SK-N-SH (cell line): ENCODE data around the gene RPRM.

ENCODE experiments used
- CTCF ChIP-seq: fragments of 200-600 bp; sonication (generic); IDR thresholded peaks from 2 replicates; pipeline ENCODE4 v1.6.1; 2017; ENCODE audit warnings: antibody characterized with exemption, mild to moderate bottlenecking, moderate library complexity
- FOXJ3 ChIP-seq: sonication (generic); formaldehyde crosslinking; IDR thresholded peaks from 2 replicates; pipeline ENCODE4 v1.5.1; 2020; ENCODE audit warnings: mild to moderate bottlenecking, missing genetic modification reagents
- POLR2AphosphoS5 ChIP-seq: IDR thresholded peaks from 2 replicates; pipeline ENCODE4 v1.6.1; 2012; ENCODE audit warnings: low read depth, low read length
- RAD21 ChIP-seq: IDR thresholded peaks from 2 replicates; pipeline ENCODE4 v1.6.1; 2012; ENCODE audit warnings: mild to moderate bottlenecking, low read length
- REST ChIP-seq: IDR thresholded peaks from 2 replicates; pipeline ENCODE4 v1.6.1; 2012; ENCODE audit warnings: mild to moderate bottlenecking, low read depth, low read length, moderate library complexity
- RFX5 ChIP-seq: IDR thresholded peaks from 2 replicates; pipeline ENCODE4 v1.6.1; 2012; ENCODE audit warnings: mild to moderate bottlenecking, improper control_type of control experiment, low read length
- SIN3A ChIP-seq: IDR thresholded peaks from 2 replicates; pipeline ENCODE4 v1.6.1; 2012; ENCODE audit warnings: low read depth, mild to moderate bottlenecking, low read length, moderate library complexity, borderline replicate concordance
- TAF1 ChIP-seq: IDR thresholded peaks from 2 replicates; pipeline ENCODE4 v1.6.1; 2012; ENCODE audit warnings: low read depth, mild to moderate bottlenecking, low read length, moderate library complexity, borderline replicate concordance
- TCF12 ChIP-seq: IDR thresholded peaks from 2 replicates; pipeline ENCODE4 v1.4.0; 2012
- TF ChIP-seq, protein P1 (sequence below): IDR thresholded peaks from 2 replicates; pipeline ENCODE4 v1.4.0; 2012; ENCODE audit warnings: low read depth, borderline replicate concordance

GRCh38 chr2:153464395-153464794, 14.2 kb downstream of the RPRM start:
- TF ChIP-seq FOXJ3 (CRISPR knock-in tag) (no peak), TCF12 (no peak), CTCF (no peak), TAF1 (no peak), REST (no peak), SIN3A (no peak), RAD21 (no peak), POLR2AphosphoS5 (no peak), RFX5 (no peak)
- TF ChIP-seq, protein P1, sequence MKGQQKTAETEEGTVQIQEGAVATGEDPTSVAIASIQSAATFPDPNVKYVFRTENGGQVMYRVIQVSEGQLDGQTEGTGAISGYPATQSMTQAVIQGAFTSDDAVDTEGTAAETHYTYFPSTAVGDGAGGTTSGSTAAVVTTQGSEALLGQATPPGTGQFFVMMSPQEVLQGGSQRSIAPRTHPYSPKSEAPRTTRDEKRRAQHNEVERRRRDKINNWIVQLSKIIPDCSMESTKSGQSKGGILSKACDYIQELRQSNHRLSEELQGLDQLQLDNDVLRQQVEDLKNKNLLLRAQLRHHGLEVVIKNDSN: no peak
